RCC 7860 (cell line): ENCODE results near the gene PXDN.
A peak's percentile ranks its signal among the peaks of the same experiment; 100 is the strongest.
"Not testable (repeated sequence)": the region's sequence is repeated elsewhere in the genome, so short reads cannot be mapped to it uniquely, and the experiment has no call there.

Source experiments
- DNase-seq: peaks from one replicate; pipeline ENCODE4 v3.0.0-alpha.2; 2015; ENCODE audit warnings: low spot score
- FAIRE-seq: peaks from 2 replicates; lab custom pipeline; 2012; peaks lifted over from hg19 to GRCh38; lab: Jason Lieb, UNC

Gene PXDN

DNA sequence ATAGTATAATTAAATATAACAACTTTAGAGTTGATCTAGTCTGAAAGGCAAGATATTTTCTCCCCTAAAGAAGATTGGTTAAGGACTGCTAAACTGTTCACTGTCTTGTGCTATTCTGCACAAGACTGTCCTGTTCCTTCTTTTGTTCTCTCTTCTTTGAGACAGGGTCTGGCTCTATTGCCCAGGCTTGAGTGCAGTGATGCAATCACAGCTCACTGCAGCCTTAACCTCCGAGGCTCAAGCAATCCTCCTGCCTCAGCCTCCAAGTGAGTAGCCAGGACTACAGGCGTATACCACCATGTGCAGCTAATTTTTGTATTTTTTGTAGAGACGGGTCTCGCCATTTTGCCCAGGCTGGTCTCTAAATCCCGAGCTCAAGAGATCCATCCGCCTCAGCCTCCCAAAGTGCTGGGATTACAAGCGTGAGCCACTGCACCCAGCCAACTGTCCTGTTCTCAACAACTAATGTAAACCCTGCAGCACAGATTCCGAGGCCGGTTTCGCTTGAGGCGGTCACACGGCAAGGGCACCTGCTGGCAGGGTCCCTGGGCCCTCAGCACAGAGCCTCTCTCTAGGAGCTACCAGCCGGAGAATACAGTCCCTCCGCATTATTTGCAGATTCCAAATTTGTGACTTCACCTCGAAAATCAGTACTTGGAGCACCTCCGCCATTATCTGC, 16.4 kb downstream of the PXDN start:
- FAIRE-seq, result no peak

DNA sequence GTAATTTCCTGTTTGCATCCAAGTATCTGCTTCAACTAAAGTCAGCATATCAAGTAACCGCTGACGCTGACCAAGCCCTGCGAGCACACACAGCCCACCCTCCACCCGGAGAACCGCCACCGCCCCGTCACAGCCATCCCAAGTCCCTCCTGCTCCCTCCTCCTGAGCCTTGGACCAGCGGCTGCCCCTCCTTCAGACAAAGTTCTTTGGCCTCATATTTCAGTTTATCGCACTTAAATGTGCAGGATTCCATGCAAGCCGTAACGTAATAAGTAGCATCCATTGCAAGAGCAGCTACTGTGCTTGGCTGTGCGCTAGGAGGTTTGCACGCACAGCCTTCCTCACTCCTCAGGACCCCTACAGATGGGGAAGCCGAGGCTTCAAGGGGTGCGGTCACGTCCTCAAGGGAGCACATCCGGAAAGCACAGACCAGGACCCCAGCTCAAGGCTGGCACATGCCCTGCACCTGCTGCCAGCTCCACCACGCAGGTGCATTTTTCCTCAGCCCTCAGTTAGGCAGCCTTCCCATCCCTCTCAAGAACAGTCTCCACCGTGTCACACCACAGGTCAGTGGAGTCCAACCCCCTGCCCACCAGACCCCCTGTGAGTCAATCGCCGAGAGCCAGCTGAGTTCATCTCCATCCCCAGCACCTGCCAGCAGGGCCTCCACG, 17.1 kb downstream of the PXDN start:
- DNase-seq (no peak), FAIRE-seq (no peak)

More for the DNA sequence above, 16.4 kb downstream of the PXDN start:
- no peak for DNase-seq

DNA sequence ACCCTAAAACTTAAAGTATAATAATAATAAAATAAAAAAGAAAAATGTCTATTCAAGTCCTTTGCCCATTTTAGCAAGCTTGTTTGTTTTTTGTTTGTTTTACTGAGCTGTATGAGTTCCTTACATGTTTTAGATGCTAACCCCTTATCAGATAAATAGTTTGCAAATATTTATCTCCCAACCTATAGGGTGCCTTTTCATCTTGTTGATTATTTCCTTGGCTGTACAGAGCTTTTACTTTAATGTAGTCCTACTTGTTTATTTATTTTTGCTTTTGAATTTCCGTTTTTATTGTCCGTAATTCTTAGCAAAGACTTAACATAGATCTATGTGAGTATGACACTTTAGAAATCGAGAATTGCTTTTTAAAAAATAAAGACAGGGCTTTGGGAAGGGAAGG, 17.8 kb downstream of the PXDN start:
- FAIRE-seq, result no peak
- no peak for DNase-seq

DNA sequence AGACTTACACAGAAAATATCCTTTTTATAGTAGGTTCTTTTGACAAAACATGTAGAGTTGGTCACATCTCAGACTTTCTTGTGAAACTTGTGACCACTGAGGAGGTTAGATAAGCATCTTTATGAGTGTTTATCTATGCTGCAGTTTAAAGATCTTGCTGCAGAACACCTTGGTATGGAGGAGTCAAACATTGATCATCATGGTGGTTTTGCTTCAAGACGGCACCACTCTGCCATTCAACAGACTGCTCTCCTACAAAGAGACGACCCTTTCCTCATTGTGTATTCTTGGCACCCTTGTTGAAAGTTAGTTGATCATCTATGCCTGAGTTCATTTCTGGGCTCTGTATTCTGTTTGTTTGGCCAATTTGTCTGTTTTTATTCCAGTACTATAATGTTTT, 20.0 kb downstream of the PXDN start:
- not testable (repeated sequence) for DNase-seq, FAIRE-seq

DNA sequence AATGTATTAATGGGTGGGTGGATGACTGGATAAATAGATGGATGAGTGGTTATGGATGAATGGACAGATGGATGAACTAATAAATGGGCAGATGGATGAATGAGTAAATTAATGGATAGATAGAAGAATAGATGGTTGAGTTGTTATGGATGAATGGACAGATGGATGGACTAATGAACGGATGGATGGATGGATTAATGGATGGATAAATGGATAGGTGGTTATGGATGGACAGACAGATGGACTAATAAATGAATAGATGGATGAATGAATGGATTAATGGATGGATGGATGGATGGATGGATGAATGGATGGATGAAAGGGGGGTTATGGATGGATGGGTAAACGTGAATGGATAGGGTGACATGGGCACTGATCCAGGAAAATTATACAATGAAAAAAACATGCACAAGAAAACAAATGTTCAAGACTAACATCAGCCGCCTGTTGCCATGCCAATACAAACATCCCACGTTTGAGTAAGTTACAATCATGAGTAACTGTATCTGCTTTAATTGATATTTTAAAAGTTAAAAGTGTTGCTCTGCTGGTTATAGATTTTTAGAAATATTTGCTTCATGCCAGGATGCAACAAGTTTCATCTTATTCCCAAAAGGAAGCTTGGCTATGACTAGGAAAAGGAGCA, 20.8 kb downstream of the PXDN start:
- no peak for FAIRE-seq
- DNase-seq, result no peak

DNA sequence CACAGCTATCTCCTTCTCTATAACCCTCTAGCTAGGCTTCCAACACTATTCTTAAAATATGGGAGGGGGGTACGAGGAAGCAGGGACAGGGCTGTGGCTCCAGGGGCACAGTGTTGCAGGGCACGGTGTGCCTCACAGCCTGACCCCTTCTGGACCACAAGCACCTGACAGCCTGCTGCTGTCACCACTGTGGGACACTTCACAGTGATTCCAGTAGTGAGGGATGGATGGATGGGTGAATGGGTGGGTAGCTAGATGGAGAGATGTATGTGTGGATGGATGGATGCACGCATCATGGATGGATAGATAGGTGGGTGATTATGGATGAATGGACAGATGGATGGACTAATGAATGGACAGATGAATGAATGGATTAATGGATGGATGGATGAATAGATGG, 21.6 kb downstream of the PXDN start:
- no peak for FAIRE-seq
- no peak for DNase-seq

DNA sequence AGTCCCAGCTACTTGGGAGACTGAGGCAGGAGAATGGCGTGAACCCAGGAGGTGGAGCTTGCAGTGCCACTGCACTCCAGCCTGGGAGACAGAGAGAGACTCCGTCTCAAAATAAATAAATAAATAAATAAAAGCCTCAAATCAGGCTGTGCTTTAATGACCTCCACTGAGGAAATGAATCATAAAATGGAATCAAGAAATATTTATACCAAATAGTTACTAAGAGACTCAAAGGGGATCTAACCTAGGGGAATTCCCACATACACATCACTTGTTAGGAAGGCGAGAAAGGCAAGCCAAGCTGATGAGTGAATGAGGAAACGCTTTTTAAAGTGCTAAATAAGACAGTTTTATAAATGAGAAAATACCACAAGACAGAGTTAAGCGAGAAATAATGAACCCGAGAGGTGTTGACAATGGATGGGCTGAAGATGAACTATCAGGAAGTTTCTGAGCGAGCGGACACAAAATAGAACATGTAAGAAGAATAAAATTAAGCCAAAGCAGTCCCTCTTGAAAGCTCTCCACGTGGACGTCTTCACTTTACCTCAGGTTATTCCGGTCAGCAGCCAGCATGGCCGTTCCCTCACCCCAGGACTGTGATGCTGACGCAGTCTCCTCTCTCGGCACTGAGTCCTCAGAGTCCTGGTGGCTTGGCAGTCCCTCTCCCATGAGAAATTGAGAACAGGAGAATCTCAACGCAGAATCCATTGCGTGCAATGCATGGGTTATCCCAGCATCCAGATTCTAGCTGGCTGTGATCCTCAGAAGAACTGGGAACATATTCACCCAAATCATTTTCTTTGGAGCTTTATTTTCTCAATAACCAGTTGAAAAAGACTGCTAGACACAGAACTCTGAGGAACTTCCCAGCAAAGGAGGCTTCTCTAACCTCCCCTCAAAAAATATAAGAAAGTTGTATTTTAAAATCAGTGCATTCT, 22.3 kb downstream of the PXDN start:
- DNase-seq (peak; percentile 97), FAIRE-seq (peak; percentile 73)

DNA sequence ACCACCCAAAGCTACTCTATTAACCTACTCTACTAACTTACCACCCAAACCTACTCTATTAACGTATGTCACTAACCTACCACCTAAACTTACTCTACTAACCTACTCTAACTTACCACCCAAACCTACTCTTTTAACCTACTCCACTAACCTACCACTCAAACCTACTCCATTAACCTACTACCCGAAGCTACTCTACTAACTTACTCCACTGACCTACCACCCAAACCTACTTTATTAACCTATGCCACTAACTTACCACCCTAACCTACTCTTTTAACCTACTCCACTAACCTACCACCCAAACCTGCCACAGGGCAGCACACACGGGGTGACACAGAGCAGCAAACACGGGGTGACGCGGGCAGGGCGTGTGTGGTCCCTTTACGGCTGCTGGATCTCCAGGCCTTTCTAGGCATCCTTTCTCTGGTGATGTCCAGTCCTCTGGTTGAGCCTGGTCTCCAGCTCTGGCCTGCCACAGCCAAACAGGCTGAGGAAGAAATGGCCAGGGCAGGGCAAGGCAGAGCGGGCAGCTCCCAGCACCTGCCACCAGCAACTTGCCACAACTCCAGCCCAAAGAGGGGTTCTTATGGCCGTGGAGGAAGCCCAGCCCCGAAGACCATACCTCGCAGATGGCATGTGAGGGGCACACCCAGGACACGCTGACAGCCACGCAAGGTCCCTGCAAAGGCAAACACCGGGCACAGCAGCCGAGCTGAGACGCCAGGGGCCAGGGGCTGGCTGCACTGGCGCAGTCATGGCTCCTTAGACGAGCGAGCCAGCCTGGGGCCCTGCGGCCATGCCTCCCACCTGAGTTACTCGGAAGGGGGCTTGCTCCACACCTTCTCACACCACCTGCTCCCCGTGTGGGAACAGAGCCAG, 25.7 kb downstream of the PXDN start:
- DNase-seq (no peak), FAIRE-seq (no peak)

DNA sequence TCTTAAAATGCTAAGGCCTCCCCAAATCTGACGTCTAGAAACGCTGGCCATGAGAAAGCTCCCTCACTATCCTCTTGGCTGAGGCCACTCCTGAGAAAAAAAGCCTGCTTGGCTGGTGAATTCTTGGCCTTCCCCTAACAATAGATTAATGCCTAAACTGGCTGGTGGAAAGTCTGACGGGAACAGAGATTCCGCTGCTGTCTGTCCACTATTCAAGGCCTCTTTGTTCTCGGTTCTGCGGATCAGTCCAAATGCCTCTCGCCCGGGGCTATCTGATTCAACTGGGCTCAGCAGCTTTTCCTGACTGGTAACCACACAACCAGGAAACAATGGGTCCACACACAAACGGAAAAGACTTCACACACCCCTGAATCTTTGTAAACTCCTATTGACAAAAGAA, 27.2 kb downstream of the PXDN start:
- no peak for DNase-seq
- no peak for FAIRE-seq

DNA sequence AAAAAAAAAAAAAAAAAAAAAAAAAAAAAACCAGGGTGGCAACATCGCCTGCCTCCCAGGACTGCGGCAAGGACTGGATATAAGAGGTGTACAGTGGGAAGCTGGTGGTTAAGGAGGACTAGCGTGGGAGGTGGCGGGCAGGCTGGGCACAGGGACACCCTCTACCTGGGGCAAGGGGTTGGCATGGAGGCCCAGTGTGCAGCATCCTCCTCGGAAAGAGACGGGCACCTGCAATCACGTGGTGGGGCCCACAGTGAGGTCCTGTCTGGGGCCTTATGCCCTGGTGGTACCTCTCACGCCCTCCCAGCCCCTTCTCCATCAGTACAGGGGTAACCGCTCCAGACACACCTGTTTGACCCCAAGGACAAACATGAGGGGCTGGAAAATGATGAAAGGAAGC, 27.9 kb downstream of the PXDN start:
- no peak for DNase-seq
- FAIRE-seq, result no peak

DNA sequence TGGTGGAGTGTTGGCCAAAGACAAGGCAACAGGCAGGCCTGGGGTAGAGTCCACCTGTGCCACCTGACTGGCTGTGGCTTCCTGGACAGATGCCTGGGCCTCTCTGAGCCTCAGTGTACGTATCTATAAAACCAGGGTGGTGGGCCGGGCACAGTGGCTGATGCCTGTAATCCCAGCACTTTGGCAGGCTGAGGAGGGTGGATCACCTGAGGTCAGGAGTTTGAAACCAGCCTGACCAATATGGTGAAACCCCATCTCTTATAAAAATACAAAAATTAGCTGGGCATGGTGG, 28.4 kb downstream of the PXDN start:
- FAIRE-seq, DNase-seq: not testable (repeated sequence)

DNA sequence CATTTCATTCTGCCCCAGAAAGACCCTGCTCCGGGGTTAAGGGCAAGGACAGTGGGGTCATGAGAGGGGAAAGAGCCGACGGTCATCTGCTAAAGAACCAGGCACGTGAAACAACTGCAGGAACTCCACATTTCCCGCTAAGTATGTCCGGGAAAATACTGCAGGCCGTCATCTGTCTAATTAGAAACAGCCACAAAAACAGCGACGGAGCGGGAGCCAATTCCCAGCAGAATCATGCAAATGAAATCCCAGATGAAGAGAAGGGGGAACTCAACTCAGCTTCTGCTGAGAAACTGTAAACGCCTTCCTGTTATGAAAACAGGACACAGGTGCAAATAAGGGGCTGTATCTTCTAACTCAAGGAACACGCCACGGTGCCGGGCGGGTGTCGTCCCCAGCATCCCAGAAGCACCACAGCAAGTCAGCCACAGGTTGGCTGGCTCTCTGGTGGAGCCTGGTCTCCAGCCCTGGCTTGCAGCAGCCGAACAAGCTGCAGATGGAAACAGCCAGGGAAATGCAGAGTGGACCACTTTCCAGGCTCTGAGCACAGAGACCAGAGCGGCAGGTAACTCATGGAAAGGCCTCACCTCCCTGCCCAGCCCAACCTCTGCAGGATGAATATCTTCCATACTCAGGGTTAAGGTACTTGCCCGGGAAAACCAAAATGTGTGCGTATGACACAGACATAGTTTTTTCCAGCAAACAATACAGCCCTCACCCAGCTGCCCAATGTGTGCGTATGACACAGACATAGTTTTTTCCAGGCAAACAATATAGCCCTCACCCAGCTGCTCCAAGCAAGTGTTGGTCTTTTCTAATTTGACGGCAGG, 28.9 kb downstream of the PXDN start:
- no peak for DNase-seq
- FAIRE-seq, result no peak

DNA sequence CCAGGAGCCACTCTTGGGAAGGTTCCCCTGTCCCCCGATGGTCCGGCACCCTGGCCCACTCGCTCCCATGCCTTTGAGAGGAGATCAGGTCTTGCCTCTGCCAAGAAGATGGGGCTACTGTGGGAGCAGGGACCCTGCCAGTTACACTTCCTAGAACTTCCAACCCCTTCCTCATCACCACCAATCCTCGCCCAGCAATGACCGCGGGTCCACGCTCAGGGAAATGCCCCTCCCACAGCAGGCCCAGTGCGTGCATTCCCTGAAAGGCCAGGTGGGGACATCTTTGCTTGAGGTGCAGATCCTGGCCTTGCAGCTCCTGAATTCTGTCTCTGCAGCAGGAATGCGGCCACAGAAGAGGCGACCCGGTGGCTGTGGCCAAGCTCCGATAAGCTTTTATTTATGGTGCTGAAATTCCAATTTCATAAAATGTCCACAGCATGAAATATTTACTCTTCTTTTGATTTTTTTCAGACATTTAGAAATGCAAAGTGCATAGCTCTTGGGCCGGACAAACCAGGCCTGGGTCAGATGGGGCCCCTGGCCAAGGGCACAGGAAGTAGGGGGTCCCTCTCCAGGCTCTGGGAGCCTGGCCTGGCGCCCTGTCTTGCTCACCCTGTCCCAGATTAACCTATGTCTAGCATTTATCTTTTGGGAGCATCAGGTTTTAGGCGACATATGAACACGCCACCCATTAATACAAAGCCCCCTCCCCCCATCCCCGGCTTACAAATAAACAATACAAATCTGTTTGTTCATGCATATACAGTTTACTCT, 29.8 kb downstream of the PXDN start:
- FAIRE-seq (no peak), DNase-seq (no peak)

DNA sequence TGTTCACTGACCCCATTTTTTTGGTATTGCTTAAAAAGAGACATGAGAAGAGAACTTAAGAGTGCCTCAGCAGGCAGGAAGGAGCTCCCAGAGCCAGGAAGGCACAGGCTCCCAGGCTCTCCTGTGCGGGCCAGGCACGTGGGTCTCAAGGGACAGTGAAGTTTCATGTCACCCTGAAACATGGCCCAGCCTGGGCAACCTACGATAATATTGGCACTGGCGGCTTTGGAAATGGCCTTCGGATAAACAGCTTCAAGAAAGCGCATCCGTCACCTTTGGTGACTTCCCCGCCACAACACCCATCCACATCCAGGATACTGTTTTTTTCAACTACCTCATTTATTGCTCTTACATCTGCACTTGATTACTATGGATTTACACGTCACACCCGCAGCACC, 30.5 kb downstream of the PXDN start:
- FAIRE-seq, result no peak
- DNase-seq, result no peak

DNA sequence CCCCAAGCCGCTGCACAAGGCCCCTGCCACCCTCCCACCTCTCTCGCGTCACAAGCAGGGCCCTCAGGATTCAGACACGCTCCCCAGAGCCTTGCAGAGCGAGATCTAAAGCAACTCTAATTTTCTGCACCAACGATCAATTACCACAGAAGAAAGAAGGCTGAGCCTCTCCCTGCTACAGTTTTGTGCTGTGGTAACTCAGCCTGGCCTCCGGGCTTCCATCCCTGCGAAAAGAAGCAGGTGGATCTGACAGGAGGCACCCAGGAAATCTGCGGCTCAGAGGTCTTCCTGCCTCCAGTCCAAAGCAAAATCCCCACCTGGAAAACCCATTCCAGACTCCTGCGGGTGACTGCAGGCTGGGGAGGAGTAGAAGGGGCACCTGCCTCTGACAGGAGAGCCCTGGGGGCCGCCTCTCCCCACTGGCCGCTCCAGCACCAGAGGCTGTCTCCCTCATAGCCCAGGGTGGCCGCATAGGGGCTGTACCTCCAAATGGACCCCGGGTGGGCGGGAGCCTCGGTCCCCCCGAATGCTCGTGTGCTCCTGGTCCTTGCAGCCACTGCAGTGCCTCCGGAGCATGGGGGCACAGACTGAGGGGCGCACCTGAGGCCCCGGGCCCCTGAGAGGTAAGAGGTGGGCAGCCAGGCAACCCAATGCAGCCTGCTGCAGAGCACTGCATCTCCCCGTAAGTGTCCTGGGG, 31.0 kb downstream of the PXDN start:
- no peak for FAIRE-seq

DNA sequence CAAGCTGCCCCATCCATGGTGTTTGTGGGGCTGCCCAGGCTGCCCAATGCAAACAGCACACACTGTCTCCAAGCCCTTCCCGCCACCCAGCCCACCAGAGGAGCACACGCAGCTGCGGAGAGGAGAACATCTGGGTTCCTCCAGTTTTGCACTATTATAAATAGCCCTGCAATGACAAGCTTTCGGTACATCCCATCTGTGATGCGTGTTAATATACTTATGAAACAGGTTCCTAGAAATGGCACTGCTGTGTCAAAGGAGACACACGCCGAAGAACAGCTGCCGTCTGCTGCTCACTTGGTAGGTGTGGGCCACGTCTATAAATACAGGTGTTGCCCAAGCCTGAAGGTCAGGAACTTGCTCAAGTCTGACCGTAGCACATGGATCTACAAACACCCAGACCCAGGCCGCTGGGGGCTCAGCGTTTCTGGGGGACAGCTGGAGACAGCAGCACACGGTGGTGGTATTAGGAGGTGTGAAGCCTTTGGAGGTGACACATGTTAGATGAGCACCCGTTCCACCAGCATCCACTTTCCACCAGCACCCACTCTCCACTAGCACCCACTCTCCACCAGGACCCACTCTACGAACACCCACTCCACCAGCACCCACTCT, 34.3 kb downstream of the PXDN start:
- no peak for DNase-seq
- no peak for FAIRE-seq

More for the DNA sequence above, 31.0 kb downstream of the PXDN start:
- no peak for DNase-seq

DNA sequence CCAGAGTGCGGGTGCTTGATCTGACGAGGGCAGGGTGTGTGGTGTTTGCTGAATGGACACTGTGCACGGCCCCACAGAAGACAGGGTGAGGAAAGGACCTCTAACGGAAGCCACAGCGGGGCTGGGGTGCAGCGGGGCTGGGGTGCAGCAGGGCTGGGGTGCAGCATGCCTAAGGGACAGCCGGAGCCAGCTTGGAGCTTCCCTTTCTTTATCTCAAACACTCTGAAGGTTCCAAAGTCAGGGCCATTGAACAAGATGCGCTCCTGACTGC, 35.0 kb downstream of the PXDN start:
- DNase-seq (no peak), FAIRE-seq (no peak)
